PC-9 (cell line): ENCODE measurements around the gene ARMC2. TPM values are rescaled to one million over a fixed set of nuclear protein-coding genes. Genes with fewer than 3 reads are reported as not detected.
A peak's percentile ranks its signal among the peaks of the same experiment; 100 is the strongest.

Experiments used
- BruUV-seq: library from RNA; stranded (reverse); fragments of 400-500 nt; replicated peaks from 2 replicates; lab custom pipeline; 2021; lab: Mats Ljungman, UMichigan
- CTCF ChIA-PET: fragments of 300-600 bp; sonication (Branson Sonifier 250); formaldehyde crosslinking; loops from one replicate; lab custom pipeline; 2022; ENCODE audit warnings: antibody characterized with exemption; lab: Charles Lee
- POLR2A ChIA-PET: fragments of 300-600 bp; sonication (Branson Sonifier 250); formaldehyde crosslinking; loops from one replicate; lab custom pipeline; 2022; ENCODE audit warnings: antibody characterized with exemption; ENCODE audit not compliant: unreplicated experiment; lab: Charles Lee
- DNase-seq, 2 experiments: peaks; one replicate each; pipeline versions ENCODE4 v3.0.0 to v3.0.0-alpha.2; 2015 to 2022; ENCODE audit warnings: mixed read lengths in 1 of 2
- H2AFZ ChIP-seq: fragments of 200-600 bp; sonication (generic); 2 replicates; pipeline ENCODE4 v1.8.1; 2017; ENCODE audit warnings: antibody characterized with exemption
- H3F3A ChIP-seq: fragments of 200-600 bp; sonication (generic); 2 replicates; pipeline ENCODE4 v1.8.1; 2017; ENCODE audit warnings: antibody characterized with exemption, mild to moderate bottlenecking, low read depth; ENCODE audit not compliant: insufficient read depth
- H3K27ac ChIP-seq: fragments of 200-600 bp; sonication (generic); 2 replicates; pipeline ENCODE4 v1.6.1; 2016; ENCODE audit warnings: mixed run types
- H3K27me3 ChIP-seq: fragments of 200-600 bp; sonication (generic); 2 replicates; pipeline ENCODE4 v1.6.1; 2016; ENCODE audit warnings: low read depth, mixed run types; ENCODE audit not compliant: insufficient read depth
- H3K36me3 ChIP-seq: fragments of 200-600 bp; sonication (generic); 2 replicates; pipeline ENCODE4 v1.6.1; 2016; ENCODE audit warnings: low read depth, mixed run types
- H3K4me1 ChIP-seq: fragments of 200-600 bp; sonication (generic); replicated peaks from 2 replicates; pipeline ENCODE4 v1.6.1; 2016; ENCODE audit warnings: mixed run types; ENCODE audit not compliant: insufficient read depth
- H3K4me2 ChIP-seq: fragments of 200-600 bp; sonication (generic); 2 replicates; pipeline ENCODE4 v1.6.1; 2017; ENCODE audit warnings: mixed run types
- H3K4me3 ChIP-seq: fragments of 200-600 bp; sonication (generic); 2 replicates; pipeline ENCODE4 v1.6.1; 2016; ENCODE audit warnings: mixed run types
- H3K79me2 ChIP-seq: fragments of 200-600 bp; sonication (generic); 2 replicates; pipeline ENCODE4 v1.6.1; 2017; ENCODE audit warnings: low read depth, mixed run types
- H3K9me2 ChIP-seq: fragments of 200-600 bp; sonication (generic); 2 replicates; pipeline ENCODE4 v1.8.1; 2017; ENCODE audit warnings: mild to moderate bottlenecking; ENCODE audit not compliant: insufficient read depth
- H3K9me3 ChIP-seq: fragments of 200-600 bp; sonication (generic); 2 replicates; pipeline ENCODE4 v1.8.1; 2016; ENCODE audit warnings: low read depth; ENCODE audit not compliant: insufficient read depth
- H4K20me1 ChIP-seq: fragments of 200-600 bp; sonication (generic); 2 replicates; pipeline ENCODE4 v1.8.1; 2017; ENCODE audit not compliant: insufficient read depth
- CTCF ChIP-seq: fragments of 200-600 bp; sonication (generic); conservative IDR thresholded peaks from 2 replicates; pipeline ENCODE4 v1.6.1; 2017; ENCODE audit warnings: mixed run types, antibody characterized with exemption, mild to moderate bottlenecking, moderate library complexity
- EZH2 ChIP-seq: fragments of 200-600 bp; sonication (generic); IDR thresholded peaks from 2 replicates; pipeline ENCODE4 v1.8.0; 2017; ENCODE audit warnings: antibody characterized with exemption, low read depth
- intact Hi-C: fragments of 100-400 bp; cut with micrococcal nuclease; formaldehyde crosslinking; loops from one replicate; pipeline ENCODE4 v1.10.0; 2022; ENCODE audit not compliant: unreplicated experiment
- total RNA-seq: library from RNA; stranded (reverse); gene quantifications from 2 replicates; pipeline ENCODE4 v1.2.3, GENCODE V29; 2021

The ARMC2 gene
- total RNA-seq, 1 experiment from 2014 or later = 15.5 TPM

- no peaks in the 10 kb centered on the region for H4K20me1 ChIP-seq
- no peak overlapping the region for H3K4me2 ChIP-seq
- TF ChIP-seq EZH2 = no peak
- no peak for TF ChIP-seq CTCF
- intact Hi-C loops = no loop called here
- no peak overlapping the region for H2AFZ ChIP-seq
- no peak overlapping the region for H3K4me3 ChIP-seq
- no peak overlapping the region for H3K27ac ChIP-seq
- no TSS peak for BruUV-seq
- H3K27me3 ChIP-seq = no peaks in the 10 kb centered on the region
- no peaks in the 10 kb centered on the region for H3K4me1 ChIP-seq
- H3K9me2 ChIP-seq = no peaks in the 10 kb centered on the region
- DNase-seq = no peak
- no peaks in the 10 kb centered on the region for H3K36me3 ChIP-seq
- H3K79me2 ChIP-seq = no peaks in the 10 kb centered on the region
- CTCF ChIA-PET = no interaction called here
- POLR2A ChIA-PET = no interaction called here
- no peaks in the 10 kb centered on the region for H3K9me3 ChIP-seq
- H3F3A ChIP-seq = no peaks in the 10 kb centered on the region
Observed at GRCh38 chr6:108903796-108904195, 55.6 kb downstream of the ARMC2 start.

GRCh38 chr6:108904741-108905140 is 56.5 kb downstream of the ARMC2 start:
- Histone ChIP-seq H3K27ac (no peak overlapping the region), H3F3A (no peaks in the 10 kb centered on the region), H3K79me2 (no peaks in the 10 kb centered on the region), H4K20me1 (no peaks in the 10 kb centered on the region), H3K4me2 (no peak overlapping the region), H3K9me2 (no peaks in the 10 kb centered on the region), H2AFZ (no peak overlapping the region), H3K9me3 (no peaks in the 10 kb centered on the region), H3K4me1 (no peaks in the 10 kb centered on the region), H3K36me3 (no peaks in the 10 kb centered on the region), H3K4me3 (no peak overlapping the region), H3K27me3 (no peaks in the 10 kb centered on the region)
- TF ChIP-seq CTCF (no peak), EZH2 (no peak)
- no TSS peak for BruUV-seq
- CTCF ChIA-PET = no interaction called here
- intact Hi-C loops = no loop called here
- no peak for DNase-seq
- POLR2A ChIA-PET = no interaction called here

GRCh38 chr6:108914235-108915022 is 66.2 kb downstream of the ARMC2 start:
- H3K27me3 ChIP-seq = no peaks in the 10 kb centered on the region
- no peak overlapping the region for H3K4me2 ChIP-seq
- intact Hi-C loops = no loop called here
- BruUV-seq = no TSS peak
- H3K9me3 ChIP-seq = no peaks in the 10 kb centered on the region
- peak; percentile 80 for TF ChIP-seq CTCF
- TF ChIP-seq EZH2 = no peak
- H3K4me1 ChIP-seq = peaks cover 9% of the 10 kb centered on the region
- no peak for DNase-seq
- ChIA-PET POLR2A (no interaction called here), CTCF (interaction anchor here (0.6 to 1.2 kb wide), 2 partner anchors 272 to 777 kb away, joined by 3 to 23 read pairs; no protein-coding TSS in a partner anchor)
- H4K20me1 ChIP-seq = no peaks in the 10 kb centered on the region
- no peak overlapping the region for H3K4me3 ChIP-seq
- H2AFZ ChIP-seq = no peak overlapping the region
- H3K36me3 ChIP-seq = no peaks in the 10 kb centered on the region
- H3K79me2 ChIP-seq = no peaks in the 10 kb centered on the region
- no peaks in the 10 kb centered on the region; the same call in 1 of the 2 replicates for H3F3A ChIP-seq
- no peaks in the 10 kb centered on the region for H3K9me2 ChIP-seq
- no peak overlapping the region for H3K27ac ChIP-seq
